Endodermal cell (in vitro differentiated cells): ENCODE measurements around the gene SSBP3. TPM values are rescaled to one million over a fixed set of nuclear protein-coding genes. Genes with fewer than 3 reads are reported as not detected.

ENCODE experiments used
- DNase-seq: peaks from one replicate; pipeline ENCODE4 v3.0.0-alpha.2; 2017
- H3K27ac ChIP-seq: 2 replicates; pipeline ENCODE4 v1.5.1; 2013; ENCODE audit warnings: mild to moderate bottlenecking, low read depth, low read length, moderate library complexity
- H3K27me3 ChIP-seq: 2 replicates; pipeline ENCODE4 v1.6.1; 2013; ENCODE audit warnings: mild to moderate bottlenecking, low read length, moderate library complexity; ENCODE audit not compliant: insufficient read depth, control insufficient read depth, poor library complexity, severe bottlenecking
- H3K36me3 ChIP-seq: 2 replicates; pipeline ENCODE4 v1.7.0; 2013; ENCODE audit warnings: mild to moderate bottlenecking, low read length, moderate library complexity; ENCODE audit not compliant: control insufficient read depth, insufficient read depth
- H3K4me1 ChIP-seq: one replicate; pipeline ENCODE4 v1.7.0; 2013; ENCODE audit warnings: low read length; ENCODE audit not compliant: control insufficient read depth, insufficient read depth
- H3K4me3 ChIP-seq: 2 replicates; pipeline ENCODE4 v1.5.1; 2013; ENCODE audit warnings: mild to moderate bottlenecking, low read length, moderate library complexity
- H3K9ac ChIP-seq: 2 replicates; pipeline ENCODE4 v1.6.1; 2013; ENCODE audit warnings: mild to moderate bottlenecking, low read length, moderate library complexity; ENCODE audit not compliant: poor library complexity, severe bottlenecking; ENCODE audit errors: extremely low read depth
- H3K9me3 ChIP-seq: 2 replicates; pipeline ENCODE4 v1.6.1; 2013; ENCODE audit warnings: mild to moderate bottlenecking, low read length, moderate library complexity; ENCODE audit not compliant: control insufficient read depth
- H3K27ac Mint-ChIP-seq: 2 replicates; pipeline ENCODE4 v1.8.0; 2020; ENCODE audit warnings: mixed read lengths
- H3K27me3 Mint-ChIP-seq: 2 replicates; pipeline ENCODE4 v1.8.0; 2021; ENCODE audit warnings: mild to moderate bottlenecking, mixed read lengths; ENCODE audit not compliant: insufficient read depth
- H3K36me3 Mint-ChIP-seq: 2 replicates; pipeline ENCODE4 v1.8.0; 2020; ENCODE audit warnings: low read depth, mixed read lengths
- H3K4me1 Mint-ChIP-seq: 2 replicates; pipeline ENCODE4 v1.8.0; 2020; ENCODE audit warnings: mixed read lengths
- H3K4me3 Mint-ChIP-seq: 2 replicates; pipeline ENCODE4 v1.8.0; 2020; ENCODE audit warnings: mild to moderate bottlenecking, moderate library complexity, mixed read lengths
- H3K9me3 Mint-ChIP-seq: 2 replicates; pipeline ENCODE4 v1.8.0; 2020; ENCODE audit warnings: mild to moderate bottlenecking, mixed read lengths
- CTCF ChIP-seq: fragments of 200-600 bp; sonication (generic); conservative IDR thresholded peaks from 2 replicates; pipeline ENCODE4 v1.5.0; 2021; ENCODE audit warnings: antibody characterized with exemption, mild to moderate bottlenecking
- WGBS, 2 experiments: methylation state at CpG; one replicate each; pipeline versions ENCODE4 v1.1.5 to v1.1.7; 2013; ENCODE audit warnings: missing lambda C conversion rate in 2 of 2, mixed read lengths in 1 of 2; ENCODE audit not compliant: insufficient coverage in 1 of 2, insufficient read length in 1 of 2; 5-methylcytosine and 5-hydroxymethylcytosine counted together
- total RNA-seq, 2 donors: library from RNA; stranded (reverse); fragmentation: NEBNext Ultra II Directional in 1 of 2; extraction: Animal tissue kit (Norgen Biotek cat#: 25700) in 1 of 2; gene quantifications; 2 replicates in 1 of 2; 3 replicates in 1 of 2; pipeline ENCODE4 v1.2.1, GENCODE V29; 2021

Gene SSBP3
- total RNA-seq, 2 donors from 2014 or later = 342 TPM

- Mint-ChIP-seq H3K27ac (peak overlapping the region; percentile 69), H3K9me3 (no peaks in the 10 kb centered on the region), H3K4me3 (no peak overlapping the region), H3K36me3 (peaks cover 34% of the 10 kb centered on the region), H3K27me3 (no peaks in the 10 kb centered on the region), H3K4me1 (peaks cover 98% of the 10 kb centered on the region)
- TF ChIP-seq CTCF = no peak
- Histone ChIP-seq H3K9me3 (no peaks in the 10 kb centered on the region), H3K4me1 (peaks cover 70% of the 10 kb centered on the region), H3K36me3 (peaks cover 76% of the 10 kb centered on the region), H3K9ac (no peak overlapping the region), H3K27ac (peak overlapping the region; percentile 59), H3K27me3 (no peaks in the 10 kb centered on the region), H3K4me3 (no peak overlapping the region)
- WGBS, 2 experiments = 95% methylated on average over 2 of the region's 2 CpGs; no CpG with 5 or more reads in 1 of the 2 experiments
- no peak for DNase-seq
Measured at GRCh38 chr1:54325284-54325683, 80.9 kb downstream of the SSBP3 start.

- Histone ChIP-seq H3K4me1 (peaks cover 65% of the 10 kb centered on the region), H3K27me3 (no peaks in the 10 kb centered on the region), H3K9ac (no peak overlapping the region), H3K4me3 (no peak overlapping the region), H3K27ac (peak overlapping the region; percentile 59), H3K9me3 (no peaks in the 10 kb centered on the region), H3K36me3 (peaks cover 84% of the 10 kb centered on the region)
- no peaks in the 10 kb centered on the region for H3K9me3 Mint-ChIP-seq
- peak overlapping the region; percentile 69 for H3K27ac Mint-ChIP-seq
- peaks cover 97% of the 10 kb centered on the region for H3K4me1 Mint-ChIP-seq
- no peak for TF ChIP-seq CTCF
- no peaks in the 10 kb centered on the region for H3K27me3 Mint-ChIP-seq
- peaks cover 40% of the 10 kb centered on the region for H3K36me3 Mint-ChIP-seq
- no peak overlapping the region for H3K4me3 Mint-ChIP-seq
- no peak for DNase-seq
- WGBS, 2 experiments = 84% methylated on average over 15 to 19 of the region's 19 CpGs
Measured at GRCh38 chr1:54324251-54325140, 81.7 kb downstream of the SSBP3 start.

GRCh38 chr1:54323921-54324250, 82.3 kb downstream of the SSBP3 start:
- H3K27ac Mint-ChIP-seq = peak overlapping the region; percentile 16
- H3K4me3 Mint-ChIP-seq = no peak overlapping the region
- Histone ChIP-seq H3K9me3 (no peaks in the 10 kb centered on the region), H3K27ac (peak overlapping the region; percentile 59), H3K4me3 (no peak overlapping the region), H3K27me3 (no peaks in the 10 kb centered on the region), H3K9ac (no peak overlapping the region), H3K4me1 (peaks cover 64% of the 10 kb centered on the region), H3K36me3 (peaks cover 88% of the 10 kb centered on the region)
- no peak for DNase-seq
- 91 to 95% methylated on average over 6 of the region's 6 CpGs for WGBS, 2 experiments
- H3K4me1 Mint-ChIP-seq = peaks cover 97% of the 10 kb centered on the region
- H3K27me3 Mint-ChIP-seq = no peaks in the 10 kb centered on the region
- no peak for TF ChIP-seq CTCF
- H3K36me3 Mint-ChIP-seq = peaks cover 39% of the 10 kb centered on the region
- no peaks in the 10 kb centered on the region for H3K9me3 Mint-ChIP-seq
